IMR-90 (cell line): Measurements from ENCODE around the gene DEPDC5. TPM values are rescaled to one million over a fixed set of nuclear protein-coding genes. Genes with fewer than 3 reads are reported as not detected.
"Not testable (repeated sequence)": the region's sequence is repeated elsewhere in the genome, so short reads cannot be mapped to it uniquely, and the experiment has no call there.

Experiments
- ATAC-seq: fragments of 200-7000 bp; cut with Tn5 transposase; 2 replicates; pipeline ENCODE4 v1.9.1; 2020; ENCODE audit warnings: low read depth, mild to moderate bottlenecking, moderate library complexity
- BruUV-seq: library from RNA; stranded (reverse); fragments of 400-500 nt; replicated peaks from 2 replicates; lab custom pipeline; 2021; lab: Mats Ljungman, UMichigan
- CTCF ChIA-PET: fragments of 300-600 bp; formaldehyde crosslinking; extraction: SDS; loops from one replicate; lab custom pipeline; 2021; ENCODE audit warnings: antibody characterized with exemption; lab: Yijun Ruan, JAX
- POLR2A ChIA-PET: fragments of 300-600 bp; sonication (Branson Sonifier 250); formaldehyde crosslinking; loops from one replicate; lab custom pipeline; 2022; ENCODE audit warnings: antibody characterized with exemption; ENCODE audit not compliant: unreplicated experiment; lab: Charles Lee
- DNase-seq: peaks from one replicate; pipeline ENCODE4 v3.0.0; 2013
- H2AFZ ChIP-seq: replicated peaks from 2 replicates; pipeline ENCODE3; 2013; ENCODE audit warnings: low read length, mild to moderate bottlenecking; ENCODE audit not compliant: poor library complexity
- H2AK5ac ChIP-seq: 2 replicates; pipeline ENCODE4 v1.6.1; 2013; ENCODE audit warnings: low read depth, low read length, inconsistent platforms
- H2AK9ac ChIP-seq: replicated peaks from 2 replicates; pipeline ENCODE3; 2013; ENCODE audit warnings: mild to moderate bottlenecking, low read depth, low read length, moderate library complexity; ENCODE audit not compliant: poor library complexity
- H2BK120ac ChIP-seq: 2 replicates; pipeline ENCODE4 v1.6.1; 2013; ENCODE audit warnings: low read depth, low read length, inconsistent platforms
- H2BK15ac ChIP-seq: 3 replicates; pipeline ENCODE4 v1.6.1; 2013; ENCODE audit warnings: low read depth, low read length, inconsistent platforms
- H2BK20ac ChIP-seq: 2 replicates; pipeline ENCODE4 v1.6.1; 2013; ENCODE audit warnings: low read depth, mild to moderate bottlenecking, inconsistent platforms, low read length, moderate library complexity
- H2BK5ac ChIP-seq: 2 replicates; pipeline ENCODE4 v1.6.1; 2013; ENCODE audit warnings: mild to moderate bottlenecking, low read depth, low read length, inconsistent platforms; ENCODE audit not compliant: poor library complexity, severe bottlenecking
- H3K14ac ChIP-seq: replicated peaks from 2 replicates; pipeline ENCODE4 v1.6.1; 2013; ENCODE audit warnings: low read depth, low read length, inconsistent platforms
- H3K18ac ChIP-seq: 2 replicates; pipeline ENCODE4 v1.6.1; 2013; ENCODE audit warnings: low read depth, low read length, control low read depth
- H3K23ac ChIP-seq: 2 replicates; pipeline ENCODE4 v1.6.1; 2013; ENCODE audit warnings: low read depth, low read length, inconsistent platforms
- H3K27ac ChIP-seq: 2 replicates; pipeline ENCODE4 v1.5.1; 2013; ENCODE audit warnings: mild to moderate bottlenecking, control low read depth, low read length; ENCODE audit not compliant: insufficient read depth
- H3K27me3 ChIP-seq: 2 replicates; pipeline ENCODE4 v1.6.1; 2013; ENCODE audit warnings: low read length; ENCODE audit not compliant: control insufficient read depth, insufficient read depth
- H3K36me3 ChIP-seq: 2 replicates; pipeline ENCODE4 v1.6.1; 2013; ENCODE audit warnings: low read length, mixed read lengths; ENCODE audit not compliant: control insufficient read depth, insufficient read depth
- H3K4ac ChIP-seq: 2 replicates; pipeline ENCODE4 v1.6.1; 2013; ENCODE audit warnings: low read depth, low read length, inconsistent platforms
- H3K4me1 ChIP-seq: 2 replicates; pipeline ENCODE4 v1.6.1; 2013; ENCODE audit warnings: low read length, mixed read lengths; ENCODE audit not compliant: control insufficient read depth, insufficient read depth
- H3K4me2 ChIP-seq: 2 replicates; pipeline ENCODE4 v1.6.1; 2013; ENCODE audit warnings: low read depth, mild to moderate bottlenecking, control low read depth, low read length, moderate library complexity
- H3K4me3 ChIP-seq: 2 replicates; pipeline ENCODE4 v1.5.1; 2013; ENCODE audit warnings: low read depth, mild to moderate bottlenecking, control low read depth, low read length, moderate library complexity; ENCODE audit not compliant: insufficient read depth
- H3K56ac ChIP-seq: 2 replicates; pipeline ENCODE4 v1.6.1; 2013; ENCODE audit warnings: low read length, inconsistent platforms; ENCODE audit not compliant: insufficient read depth; ENCODE audit errors: extremely low read depth
- H3K79me1 ChIP-seq, 2 experiments: 2 replicates each; pipeline ENCODE4 v1.6.1; 2013; ENCODE audit warnings: low read length in 2 of 2, inconsistent platforms in 1 of 2, low read depth in 1 of 2
- H3K9ac ChIP-seq: 2 replicates; pipeline ENCODE4 v1.6.1; 2013; ENCODE audit warnings: low read depth, low read length, control low read depth
- H3K9me1 ChIP-seq: 2 replicates; pipeline ENCODE4 v1.6.1; 2013; ENCODE audit warnings: low read length, inconsistent platforms; ENCODE audit not compliant: insufficient read depth
- H3K9me3 ChIP-seq: 2 replicates; pipeline ENCODE4 v1.6.1; 2013; ENCODE audit warnings: low read length; ENCODE audit not compliant: control insufficient read depth, insufficient read depth
- H4K20me1 ChIP-seq: 2 replicates; pipeline ENCODE4 v1.6.1; 2013; ENCODE audit warnings: low read length, inconsistent platforms; ENCODE audit not compliant: insufficient read depth
- H4K5ac ChIP-seq: 2 replicates; pipeline ENCODE4 v1.6.1; 2013; ENCODE audit warnings: mild to moderate bottlenecking, low read depth, low read length, control low read depth
- H4K8ac ChIP-seq, 2 experiments: 2 replicates each; pipeline ENCODE4 v1.6.1; 2013; ENCODE audit warnings: low read depth in 2 of 2, low read length in 2 of 2, control low read depth in 1 of 2, inconsistent platforms in 1 of 2
- H4K91ac ChIP-seq: 2 replicates; pipeline ENCODE4 v1.6.1; 2013; ENCODE audit warnings: low read depth, low read length, inconsistent platforms; ENCODE audit not compliant: insufficient read depth
- CHD1 ChIP-seq: IDR thresholded peaks from 2 replicates; pipeline ENCODE4 v1.6.1; 2012; ENCODE audit warnings: low read depth, low read length, improper control_type of control experiment
- NFE2L2 ChIP-seq: fragments of 150-350 bp; IDR thresholded peaks from 2 replicates; pipeline ENCODE4 v1.6.1; 2016; ENCODE audit warnings: low read depth, mild to moderate bottlenecking, low read length
- RCOR1 ChIP-seq: IDR thresholded peaks from 2 replicates; pipeline ENCODE4 v1.6.1; 2012; ENCODE audit warnings: mild to moderate bottlenecking, low read length, improper control_type of control experiment; ENCODE audit not compliant: insufficient replicate concordance
- WGBS, 2 experiments: methylation state at CpG; one replicate each; pipeline versions ENCODE4 v1.1.5 to v1.1.7; 2013; ENCODE audit warnings: missing lambda C conversion rate in 2 of 2; ENCODE audit not compliant: insufficient read length in 1 of 2; ENCODE audit errors: extremely low coverage in 2 of 2; 5-methylcytosine and 5-hydroxymethylcytosine counted together
- dilution Hi-C: fragments of 300-500 bp; cut with HindIII; formaldehyde crosslinking; loops from one replicate; pipeline ENCODE4 v1.14.3; 2018; ENCODE audit warnings: low sequenced_read_pairs; ENCODE audit not compliant: unreplicated experiment
- in situ Hi-C: fragments of 300-500 bp; cut with MboI; formaldehyde crosslinking; loops from 3 replicates; pipeline ENCODE4 v1.14.3; 2019; ENCODE audit warnings: low sequenced_read_pairs, inconsistent platforms, mixed read lengths
- intact Hi-C: fragments of 100-400 bp; cut with micrococcal nuclease; formaldehyde crosslinking; loops from 2 replicates; pipeline ENCODE4 v1.10.0; 2022
- polyA plus RNA-seq, 3 experiments: library from polyadenylated mRNA; depleted of rRNA; stranded (reverse); fragments of >200 nt; gene quantifications; 2 replicates each; pipeline ENCODE4 v1.2.3, GENCODE V29; 2012; ENCODE audit warnings: low replicate concordance in 1 of 3
- total RNA-seq: library from RNA; depleted of rRNA; stranded (reverse); fragments of >200 nt; gene quantifications from 2 replicates; pipeline ENCODE4 v1.2.3, GENCODE V29; 2012

Gene DEPDC5
- total and polyA plus RNA-seq, 2 of the 4 experiments (the other 2 are of a cell fraction), result 6.6 to 12.9 TPM

DNA sequence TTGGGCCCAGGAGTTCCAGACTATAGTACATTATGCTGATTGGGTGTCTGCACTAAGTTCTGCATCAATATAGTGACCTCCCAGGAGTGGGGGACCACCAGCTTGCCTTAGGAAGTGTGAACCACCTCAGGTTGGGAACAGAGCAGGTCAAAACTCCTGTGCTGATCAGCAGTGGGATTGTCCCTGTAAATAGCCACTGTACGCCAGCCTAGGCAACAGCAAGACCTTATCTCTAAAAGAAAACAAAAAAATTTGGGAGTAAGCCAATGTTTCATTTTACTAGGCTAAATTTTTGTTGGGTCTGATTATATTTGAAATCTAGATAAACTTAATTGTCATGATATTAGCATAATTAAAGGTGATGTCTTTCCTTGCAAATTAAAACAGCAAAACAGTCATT lies 3.4 kb downstream of the DEPDC5 start:
- no peak overlapping the region for H4K91ac ChIP-seq
- peaks cover 9% of the 10 kb centered on the region for H3K4me1 ChIP-seq
- H3K36me3 ChIP-seq, result peaks cover 12% of the 10 kb centered on the region
- no CpG with 5 or more reads among the region's 1 CpG for WGBS, 2 experiments
- H3K9me3 ChIP-seq, result no peaks in the 10 kb centered on the region
- peaks cover 16 to 27% of the 10 kb centered on the region in 2 experiments for H3K79me1 ChIP-seq
- no peaks in the 10 kb centered on the region for H3K27me3 ChIP-seq
- no peak overlapping the region for H2BK15ac ChIP-seq
- peaks cover 10% of the 10 kb centered on the region for H3K9me1 ChIP-seq
- no TSS peak for BruUV-seq
- H3K4ac ChIP-seq, result no peak overlapping the region
- TF ChIP-seq NFE2L2, result no peak
- no peak for TF ChIP-seq CHD1
- no peak for TF ChIP-seq RCOR1
- H2BK5ac ChIP-seq, result no peak overlapping the region
- no peak overlapping the region for H3K14ac ChIP-seq
- no peak overlapping the region for H3K56ac ChIP-seq
- in situ Hi-C loops, result loop anchor here (10.0 kb wide), 1 partner anchor 188 kb away; the partner anchor contains the start of gene YWHAH
- H3K4me3 ChIP-seq, result no peak overlapping the region
- no peak overlapping the region for H2BK120ac ChIP-seq
- dilution Hi-C loops, result no loop called here
- ChIA-PET POLR2A (no interaction called here), CTCF (no interaction called here)
- H3K23ac ChIP-seq, result no peak overlapping the region
- ATAC-seq (no peak), DNase-seq (no peak)
- no peak overlapping the region for H3K9ac ChIP-seq
- H2BK20ac ChIP-seq, result no peak overlapping the region
- no peak overlapping the region for H4K5ac ChIP-seq
- H3K18ac ChIP-seq, result no peak overlapping the region
- H4K8ac ChIP-seq, result no peak overlapping the region
- H2AFZ ChIP-seq, result no peak overlapping the region
- H2AK9ac ChIP-seq, result no peak overlapping the region
- no peak overlapping the region for H3K27ac ChIP-seq
- H2AK5ac ChIP-seq, result no peak overlapping the region
- intact Hi-C loops, result no loop called here
- no peaks in the 10 kb centered on the region for H4K20me1 ChIP-seq
- no peak overlapping the region for H3K4me2 ChIP-seq

DNA sequence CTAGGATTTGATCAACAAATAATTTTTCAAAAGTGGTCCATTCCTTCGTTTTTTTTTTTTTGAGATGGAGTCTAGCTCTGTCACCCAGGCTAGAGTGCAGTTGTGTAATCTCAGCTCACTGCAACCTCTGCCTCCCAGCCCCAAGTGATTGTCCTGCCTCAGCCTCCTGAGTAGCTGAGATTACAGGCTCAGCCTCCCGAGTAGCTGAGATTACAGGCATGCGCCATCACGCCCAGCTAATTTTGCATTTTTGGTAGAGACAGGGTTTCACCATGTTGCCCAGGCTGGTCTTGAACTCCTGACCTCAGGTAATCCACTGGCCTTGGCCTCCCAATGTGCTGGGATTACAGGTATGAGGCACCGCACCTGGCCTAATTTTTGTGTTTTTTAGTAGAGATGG lies 5.0 kb downstream of the DEPDC5 start:
- H4K91ac ChIP-seq, H4K8ac ChIP-seq, dilution Hi-C loops, H2AK9ac ChIP-seq, H3K27ac ChIP-seq, H4K5ac ChIP-seq, H2AK5ac ChIP-seq, H3K4me3 ChIP-seq, H3K27me3 ChIP-seq, H3K14ac ChIP-seq, CTCF ChIA-PET, H2AFZ ChIP-seq, H2BK15ac ChIP-seq, H3K9ac ChIP-seq, POLR2A ChIA-PET, H4K20me1 ChIP-seq, H3K4me1 ChIP-seq, intact Hi-C loops, BruUV-seq, H3K18ac ChIP-seq, ATAC-seq, H3K23ac ChIP-seq, H3K56ac ChIP-seq, DNase-seq, H2BK20ac ChIP-seq, H2BK120ac ChIP-seq, H3K9me3 ChIP-seq, H3K4ac ChIP-seq, H3K4me2 ChIP-seq, H2BK5ac ChIP-seq: not testable (repeated sequence)
- peaks cover 16 to 27% of the 10 kb centered on the region in 2 experiments for H3K79me1 ChIP-seq
- peaks cover 10% of the 10 kb centered on the region for H3K9me1 ChIP-seq
- H3K36me3 ChIP-seq, result peaks cover 12% of the 10 kb centered on the region
- in situ Hi-C loops, result loop anchor here (10.0 kb wide), 1 partner anchor 186 kb away; the partner anchor contains the start of gene YWHAH
- WGBS, 2 experiments, result 93% methylated on average over 3 of the region's 5 CpGs; no CpG with 5 or more reads in 1 of the 2 experiments
